MV-4-11 (cell line): ENCODE results near the gene ZNFX1.

Source experiments
- DNase-seq: peaks from one replicate; lab custom pipeline; 2025; lab: John Stamatoyannopoulos, UW

The ZNFX1 gene

DNA sequence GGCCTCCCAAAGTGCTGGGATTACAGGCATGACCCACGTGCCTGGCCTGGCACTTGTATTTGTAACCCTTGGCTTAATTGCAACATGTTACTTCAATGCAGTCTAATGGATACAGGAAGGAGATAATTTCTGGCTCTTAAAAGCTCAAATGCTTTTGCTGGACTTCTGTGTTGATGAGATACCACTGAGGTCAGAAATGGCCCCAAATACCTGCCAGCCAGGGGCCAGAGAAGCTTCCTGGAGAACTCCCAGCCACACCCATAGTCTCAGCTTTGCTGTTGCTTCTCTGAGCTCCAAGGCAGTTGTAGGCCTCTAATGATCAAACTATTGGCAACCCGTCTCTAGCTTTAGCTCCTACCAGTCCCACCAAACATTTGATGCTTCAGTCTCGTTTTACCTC is 14.2 kb upstream of the ZNFX1 start:
- no peak for DNase-seq

DNA sequence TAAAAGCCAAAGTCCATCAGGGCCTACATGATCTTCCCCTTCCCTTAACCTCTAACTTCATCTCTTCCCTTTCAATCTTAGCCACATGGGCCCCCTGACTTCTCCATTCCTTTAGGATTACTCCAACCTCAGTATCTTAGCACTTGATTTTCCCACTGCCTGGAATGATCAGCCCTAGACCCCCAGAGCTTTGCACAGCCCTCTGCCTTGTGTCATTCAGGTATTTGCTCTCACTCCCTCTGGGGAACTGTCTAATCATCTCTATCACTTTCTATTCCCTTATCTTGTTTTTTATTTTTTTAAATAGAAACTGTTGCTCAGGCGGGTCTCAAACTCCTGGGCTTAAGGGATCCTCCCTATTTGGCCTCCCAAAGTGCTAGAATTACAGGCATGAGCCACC is 13.3 kb upstream of the ZNFX1 start:
- DNase-seq = no peak

DNA sequence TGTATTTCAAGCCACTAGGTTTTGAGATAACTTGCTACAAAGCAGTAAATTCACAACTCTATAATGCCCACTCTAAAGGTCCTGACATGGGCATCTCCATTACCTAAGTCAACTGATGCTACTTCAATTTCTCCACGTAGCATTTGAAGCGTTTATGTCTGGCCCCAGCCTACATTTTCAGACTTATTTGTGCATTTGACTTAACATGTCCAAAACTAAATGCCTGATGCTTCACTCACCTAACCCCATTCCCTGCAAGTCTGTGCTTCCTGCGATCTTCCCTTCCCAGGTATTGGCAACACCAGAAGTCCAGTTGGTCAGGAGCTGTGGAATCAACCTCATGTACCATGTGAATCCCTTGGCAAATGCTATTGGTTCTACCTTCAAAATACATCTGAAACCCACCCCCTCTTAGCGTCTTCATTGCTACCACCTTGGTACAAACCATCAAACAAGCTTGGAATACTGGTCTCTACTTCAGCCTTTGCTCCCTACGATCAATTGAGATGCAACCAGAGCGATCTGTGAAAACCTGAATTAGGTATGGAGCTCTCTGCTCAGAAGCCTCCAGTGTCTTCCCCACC is 12.8 kb upstream of the ZNFX1 start:
- DNase-seq = no peak

DNA sequence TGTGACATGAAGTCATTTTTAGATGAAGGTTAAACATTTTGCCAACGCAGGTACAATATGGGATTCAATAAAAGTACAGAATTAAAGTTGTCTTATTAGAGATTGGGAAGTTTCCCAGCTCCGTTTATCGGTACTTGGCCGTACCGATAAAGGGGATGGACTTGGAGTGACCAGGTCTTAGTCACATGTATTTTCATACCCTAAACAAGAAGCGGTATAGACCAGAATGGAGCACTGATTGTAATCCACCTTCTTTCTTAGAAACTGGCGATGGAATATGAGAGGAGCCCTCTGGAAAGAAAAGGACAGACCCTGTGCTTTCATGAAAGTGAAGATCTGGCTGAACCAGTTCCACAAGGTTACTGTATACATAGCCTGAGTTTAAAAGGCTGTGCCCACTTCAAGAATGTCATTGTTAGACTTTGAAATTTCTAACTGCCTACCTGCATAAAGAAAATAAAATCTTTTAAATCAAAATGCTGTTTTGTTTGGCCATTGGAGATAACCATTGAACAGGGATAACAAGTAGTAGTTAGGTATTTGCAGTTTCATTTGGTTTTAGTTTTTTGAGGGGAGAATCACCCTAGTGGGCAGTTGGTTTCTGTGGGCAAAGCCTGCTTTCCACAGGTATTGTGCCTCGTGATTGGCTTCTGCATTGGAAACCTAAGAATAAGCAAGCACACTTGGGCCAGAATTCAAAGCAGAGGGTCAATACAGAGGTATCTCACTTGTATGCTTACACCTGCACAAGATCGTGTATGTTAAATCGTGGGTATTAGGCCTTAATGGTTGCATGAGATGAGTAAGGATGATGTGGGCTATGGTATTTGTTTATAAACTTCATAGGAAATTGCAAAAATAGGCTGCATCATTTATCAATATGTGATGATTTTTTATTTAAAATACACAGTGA is 11.2 kb upstream of the ZNFX1 start:
- DNase-seq = no peak

DNA sequence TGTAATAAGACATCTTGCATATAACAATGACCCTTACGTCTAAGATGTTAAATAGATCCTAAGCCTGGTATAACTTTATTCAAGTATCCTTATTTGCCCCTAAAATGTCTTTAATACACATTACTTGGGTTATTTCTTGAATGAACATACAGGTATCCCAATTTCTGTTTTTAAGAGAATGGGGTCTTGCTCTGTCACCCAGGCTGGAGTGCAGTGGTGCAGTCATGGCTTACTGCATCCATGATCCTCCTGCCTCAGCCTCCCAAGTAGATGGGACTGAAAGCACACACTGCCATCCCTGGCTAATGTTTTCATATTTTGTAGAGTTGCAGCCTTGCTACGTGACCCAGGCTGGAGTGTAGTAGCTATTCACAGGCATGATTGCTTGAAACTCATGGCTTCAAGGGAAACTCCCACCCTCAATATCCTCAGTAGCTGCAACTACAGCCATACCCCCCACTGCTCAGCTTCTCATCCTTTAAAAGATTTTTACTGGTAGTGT is 10.4 kb upstream of the ZNFX1 start:
- no peak for DNase-seq

DNA sequence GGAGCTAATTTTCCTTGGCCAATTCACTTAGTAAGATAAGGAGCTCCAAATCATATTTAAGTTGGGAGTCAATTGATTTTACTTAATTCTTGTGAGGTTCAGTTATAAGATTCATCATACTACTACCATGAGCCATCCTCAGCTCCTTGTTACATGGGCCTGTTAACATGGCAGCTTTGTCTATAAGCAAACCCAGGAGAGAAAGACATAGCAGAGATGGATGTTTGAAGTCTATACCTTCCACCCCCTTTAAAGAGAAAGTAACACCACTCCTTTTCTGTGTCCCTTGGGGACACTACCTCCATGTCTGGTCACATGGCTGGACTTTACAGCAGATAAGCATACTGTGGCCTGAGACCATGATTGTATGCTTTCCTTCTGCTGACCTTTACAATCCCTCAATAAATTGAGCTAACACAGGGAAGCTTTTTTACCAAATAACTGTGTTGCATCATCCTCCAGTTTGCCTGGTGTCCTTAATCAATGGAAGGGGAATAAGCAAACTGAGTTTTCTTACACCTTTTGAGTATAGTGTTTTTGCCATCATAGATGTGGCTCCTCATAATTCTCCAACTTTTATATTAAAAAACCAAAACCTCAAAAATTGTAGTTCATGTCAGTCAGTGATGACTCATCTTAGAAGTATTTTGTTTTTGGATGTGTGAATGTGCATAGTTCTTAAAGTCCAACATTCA is 9.8 kb upstream of the ZNFX1 start:
- no peak for DNase-seq

DNA sequence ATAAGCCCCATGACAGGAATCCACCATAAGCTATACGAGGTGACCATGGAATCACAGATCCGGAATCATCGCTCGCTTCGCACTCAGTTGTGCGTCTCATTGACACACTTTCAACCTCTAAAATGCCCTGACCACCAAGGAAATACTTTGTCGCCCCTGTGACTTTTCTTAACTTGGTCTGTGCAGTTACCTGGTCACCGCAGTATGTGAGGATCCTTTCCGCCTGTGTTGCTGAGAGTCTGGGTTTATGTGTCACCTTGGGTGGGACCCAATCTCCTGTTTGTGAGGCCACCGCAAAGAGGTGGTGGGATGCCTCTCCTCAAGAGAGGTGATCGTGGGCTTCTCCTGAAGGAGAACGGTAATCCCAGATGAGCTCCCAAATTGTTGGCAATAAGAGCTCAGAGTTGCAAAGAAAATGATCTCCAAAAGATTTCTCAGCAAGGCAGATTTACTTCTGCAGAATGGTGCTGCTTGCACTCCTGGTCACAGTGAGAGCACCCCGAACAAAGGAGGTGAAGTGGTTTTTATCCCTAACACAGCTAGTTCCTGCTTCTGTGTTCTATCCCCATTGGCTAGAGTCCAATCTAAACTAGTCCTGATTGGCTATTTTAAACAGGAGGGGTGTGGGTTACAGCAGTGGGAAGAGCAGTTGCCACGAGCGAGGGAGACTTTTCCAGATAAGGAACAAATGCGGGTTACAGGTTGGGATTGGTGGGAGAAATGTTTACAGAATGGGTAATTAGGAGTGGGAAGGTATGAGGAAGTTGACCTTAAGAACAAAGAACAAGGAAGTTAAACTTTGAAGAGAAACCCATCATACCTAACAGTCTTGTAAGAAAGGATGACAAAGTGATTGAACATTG is 9.1 kb upstream of the ZNFX1 start:
- DNase-seq = peak; percentile 63

DNA sequence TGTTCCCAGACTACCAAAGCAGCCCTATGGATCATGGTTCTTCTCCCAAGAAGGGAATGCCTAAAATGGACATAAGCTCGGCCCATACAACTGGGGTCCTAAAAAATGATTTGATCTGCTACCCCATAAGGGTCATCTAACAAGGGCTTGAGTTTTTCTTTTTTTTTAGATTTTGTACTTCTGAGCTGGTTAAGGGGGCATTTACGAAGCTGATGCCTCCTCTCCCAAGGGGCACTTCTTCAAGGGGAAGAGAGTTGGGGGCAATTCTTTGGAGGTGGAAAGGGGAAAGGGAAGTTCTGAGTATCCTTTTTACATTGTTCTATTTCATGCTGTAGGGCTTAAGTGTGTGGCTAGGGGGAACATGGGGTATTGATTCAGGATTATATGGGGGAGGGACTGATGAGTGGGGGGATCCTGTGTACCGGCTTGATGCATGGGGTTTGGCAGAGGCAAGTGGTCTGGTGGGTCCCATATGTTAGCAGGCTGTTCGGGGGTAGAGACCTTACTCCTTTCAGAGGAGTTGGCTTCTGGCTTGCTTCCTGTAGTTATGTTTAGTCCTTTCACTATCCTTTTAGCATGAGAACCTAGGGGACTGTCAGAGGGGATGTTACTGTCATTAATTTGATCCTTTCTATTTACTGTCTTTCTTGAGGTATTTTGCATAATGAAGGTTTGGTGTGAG is 8.1 kb upstream of the ZNFX1 start:
- no peak for DNase-seq

DNA sequence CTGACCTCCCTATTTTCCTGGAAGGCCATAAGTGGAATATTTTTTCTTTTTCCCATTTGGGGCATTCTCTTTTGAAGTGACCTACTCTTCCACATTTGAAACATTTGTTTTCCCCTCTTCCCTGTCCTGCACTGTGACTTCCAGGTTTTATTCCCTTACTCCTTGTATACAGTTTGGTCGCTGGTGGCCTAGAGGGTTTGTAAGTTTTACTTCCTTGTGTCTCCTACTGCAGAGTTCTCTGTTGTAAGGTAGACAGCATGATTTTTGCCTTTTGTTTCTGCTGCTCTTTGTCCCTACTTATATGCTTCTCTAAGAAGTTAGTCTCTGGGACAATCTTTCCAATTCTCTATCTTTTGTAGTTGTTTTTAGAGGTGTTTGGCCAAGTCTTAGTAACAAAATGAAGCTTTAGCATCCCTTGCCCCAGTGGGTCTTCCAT is 7.4 kb upstream of the ZNFX1 start:
- DNase-seq = no peak

DNA sequence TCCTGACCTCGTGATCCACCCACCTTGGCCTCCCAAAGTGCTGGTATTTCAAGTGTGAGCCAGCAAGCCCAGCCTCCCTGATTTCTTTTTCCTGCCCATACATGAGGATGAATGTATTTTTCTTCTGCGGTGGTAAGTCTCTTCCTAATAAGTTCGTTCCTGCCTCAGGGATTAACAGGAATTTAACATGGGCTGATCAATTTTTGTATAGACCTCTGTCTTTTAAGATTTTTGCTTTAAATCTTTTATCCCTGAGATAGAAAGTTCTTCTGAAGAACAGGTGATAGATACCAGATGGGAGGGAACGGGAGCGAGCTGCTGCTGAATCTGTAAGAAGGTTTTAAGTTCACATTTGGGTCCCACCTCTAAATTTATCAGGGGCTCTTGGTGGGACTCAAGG is 7.0 kb upstream of the ZNFX1 start:
- no peak for DNase-seq

DNA sequence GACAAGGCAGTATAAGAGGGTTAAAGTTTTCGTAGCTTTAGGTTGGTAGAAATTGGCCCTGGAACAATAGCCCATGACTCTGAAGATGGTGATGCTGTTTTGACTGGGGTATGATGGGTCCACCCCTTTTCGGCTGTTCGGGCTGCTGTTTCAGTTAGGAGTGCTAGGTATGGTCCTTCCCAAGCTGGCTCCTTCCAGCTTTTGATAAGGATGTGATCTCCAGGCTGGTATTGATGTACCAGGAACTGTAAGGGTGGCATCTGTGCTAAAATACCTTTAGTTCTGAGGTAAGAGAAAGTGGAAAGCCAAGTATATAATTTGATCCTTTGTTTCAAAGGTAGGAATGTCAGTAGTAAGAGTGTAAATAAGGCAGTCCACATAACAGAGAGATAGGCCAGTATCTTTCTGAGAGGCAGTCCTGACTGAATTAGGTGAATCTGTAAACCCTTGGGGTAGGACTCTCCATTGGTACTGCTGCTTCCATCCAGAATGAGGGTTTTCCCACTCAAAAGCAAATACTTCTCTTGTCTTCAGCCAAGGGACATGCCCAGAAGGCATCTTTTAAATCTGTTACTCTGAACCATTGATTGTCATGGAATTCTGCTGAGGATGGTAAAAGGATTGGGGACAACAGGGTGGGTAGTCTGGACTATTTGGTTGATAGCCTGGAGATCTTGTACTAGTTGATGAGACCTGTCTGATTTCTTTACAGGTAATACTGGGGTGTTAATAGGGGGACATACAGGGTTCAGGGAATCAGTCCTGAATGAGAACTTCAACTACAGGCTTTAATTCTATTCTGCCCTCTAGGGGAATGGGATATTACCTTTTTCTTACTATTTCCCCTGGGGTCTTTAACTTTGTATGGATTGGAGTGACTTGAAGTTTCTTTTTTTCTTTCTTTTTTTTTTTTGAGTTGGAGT is 6.1 kb upstream of the ZNFX1 start:
- no peak for DNase-seq

DNA sequence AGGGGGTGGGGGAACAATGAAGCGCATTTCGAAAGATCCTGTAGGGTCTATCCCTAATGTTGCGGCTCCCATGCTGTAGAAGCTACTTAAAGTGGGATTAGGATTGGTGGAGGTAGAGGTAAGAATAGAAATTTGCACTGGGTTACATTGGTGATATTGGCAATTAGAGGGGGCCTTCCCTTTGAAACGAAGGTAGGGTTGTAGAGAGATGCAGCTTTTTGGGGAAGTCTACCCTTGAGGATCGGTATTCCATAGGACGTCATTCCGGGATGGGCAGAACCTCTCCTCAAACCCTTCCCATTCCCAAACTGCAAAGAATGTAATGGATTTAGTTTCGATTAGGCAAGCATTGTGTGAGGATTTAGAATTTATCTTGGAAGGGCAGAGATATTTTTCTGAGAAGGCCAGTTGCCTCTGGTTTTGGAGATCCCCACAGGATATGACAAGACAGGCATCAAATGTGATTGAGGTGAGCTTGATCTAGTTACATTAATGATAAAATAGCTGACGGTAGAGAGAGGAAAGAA is 5.4 kb upstream of the ZNFX1 start:
- DNase-seq = no peak

DNA sequence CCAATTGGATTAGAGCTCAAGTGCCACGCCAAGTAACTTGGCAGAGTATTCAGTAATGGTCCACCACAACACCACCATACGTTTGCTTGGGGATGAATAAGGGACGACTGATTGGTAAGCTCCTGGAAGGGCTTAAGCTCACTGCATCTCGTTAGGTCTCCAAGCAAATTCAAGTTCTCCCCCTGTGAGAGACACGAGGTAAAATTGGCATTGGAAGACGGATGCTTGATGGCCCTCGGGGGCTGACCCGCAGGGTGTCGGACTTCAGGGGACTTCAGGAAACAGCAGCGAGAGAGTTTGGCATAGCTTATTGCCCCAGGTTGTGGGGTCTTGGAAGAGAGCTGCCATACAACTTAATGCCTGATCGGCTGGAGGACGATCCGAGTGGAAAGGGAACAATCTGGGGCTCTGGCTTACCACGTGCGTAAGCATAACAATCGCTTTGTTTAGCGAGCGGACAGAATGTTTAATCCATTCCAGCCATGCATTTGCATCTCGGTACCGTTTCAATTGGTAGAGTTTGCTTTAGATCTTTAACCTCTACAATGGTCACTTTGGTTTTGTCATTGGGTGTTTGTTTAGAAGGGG is 4.8 kb upstream of the ZNFX1 start:
- no peak for DNase-seq

DNA sequence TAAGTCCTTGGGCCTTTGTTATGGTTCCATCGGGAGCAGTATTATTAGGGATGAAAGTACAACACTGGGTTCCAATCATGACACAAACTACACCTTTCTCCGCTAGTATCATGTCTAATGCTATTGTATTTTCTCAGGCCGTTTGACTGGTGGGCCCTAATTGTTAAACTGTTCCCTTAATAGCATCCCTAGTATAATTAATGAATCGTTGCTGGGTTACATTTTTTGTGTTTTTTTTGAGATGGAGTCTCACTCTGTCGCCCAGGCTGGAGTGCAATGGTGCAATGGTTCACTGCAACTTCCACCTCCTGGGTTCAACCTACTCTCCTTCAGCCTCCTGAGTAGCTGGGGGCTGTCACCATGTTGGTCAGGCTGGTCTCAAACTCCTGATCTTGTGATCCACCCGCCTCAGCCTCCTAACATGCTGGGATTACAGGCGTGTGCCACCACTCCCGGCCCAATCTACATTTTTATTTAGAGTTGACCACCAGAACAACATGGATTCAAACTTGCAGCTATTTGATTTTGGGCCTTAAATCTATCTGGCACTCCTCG is 4.1 kb upstream of the ZNFX1 start:
- no peak for DNase-seq

DNA sequence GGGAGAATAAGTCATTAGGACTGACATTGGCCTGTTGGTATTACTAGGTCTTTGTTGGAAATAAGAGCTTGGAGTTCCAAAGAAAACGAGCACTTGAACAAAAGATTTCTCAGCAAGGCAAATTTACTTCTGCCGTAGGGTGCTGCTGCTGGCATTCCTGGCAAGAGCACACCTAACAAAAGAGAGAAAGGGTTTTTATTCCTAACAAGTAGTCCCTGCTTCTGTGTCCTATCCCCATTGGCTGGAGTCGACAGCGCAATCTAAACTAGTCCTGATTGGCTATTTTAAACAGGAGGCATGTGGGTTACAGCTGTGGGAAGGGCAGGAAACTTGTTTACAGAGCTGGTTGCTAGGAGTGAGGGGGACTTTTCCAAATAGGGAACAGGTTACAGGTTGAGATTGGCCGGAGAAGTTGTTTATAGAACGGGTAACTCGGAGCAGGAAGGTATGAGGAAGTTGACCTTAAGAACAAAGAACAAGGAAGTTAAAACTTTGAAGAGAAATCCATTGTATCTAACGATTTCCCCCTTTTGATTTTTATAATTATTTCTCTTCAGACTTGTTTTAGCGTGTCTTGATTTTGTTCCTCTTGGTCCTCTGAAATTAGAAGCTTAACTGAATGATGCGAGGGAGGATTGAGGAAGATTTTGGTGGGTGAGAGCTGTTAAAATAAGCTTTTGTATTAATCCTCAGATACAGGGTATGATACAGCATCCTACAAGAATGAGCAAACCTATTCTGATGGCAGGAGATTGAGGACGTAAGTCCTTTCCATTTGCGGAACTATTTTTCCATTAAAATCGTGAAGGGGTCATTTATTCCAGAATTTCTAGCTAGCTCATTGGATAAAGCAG is 3.4 kb upstream of the ZNFX1 start:
- DNase-seq = peak; percentile 68

DNA sequence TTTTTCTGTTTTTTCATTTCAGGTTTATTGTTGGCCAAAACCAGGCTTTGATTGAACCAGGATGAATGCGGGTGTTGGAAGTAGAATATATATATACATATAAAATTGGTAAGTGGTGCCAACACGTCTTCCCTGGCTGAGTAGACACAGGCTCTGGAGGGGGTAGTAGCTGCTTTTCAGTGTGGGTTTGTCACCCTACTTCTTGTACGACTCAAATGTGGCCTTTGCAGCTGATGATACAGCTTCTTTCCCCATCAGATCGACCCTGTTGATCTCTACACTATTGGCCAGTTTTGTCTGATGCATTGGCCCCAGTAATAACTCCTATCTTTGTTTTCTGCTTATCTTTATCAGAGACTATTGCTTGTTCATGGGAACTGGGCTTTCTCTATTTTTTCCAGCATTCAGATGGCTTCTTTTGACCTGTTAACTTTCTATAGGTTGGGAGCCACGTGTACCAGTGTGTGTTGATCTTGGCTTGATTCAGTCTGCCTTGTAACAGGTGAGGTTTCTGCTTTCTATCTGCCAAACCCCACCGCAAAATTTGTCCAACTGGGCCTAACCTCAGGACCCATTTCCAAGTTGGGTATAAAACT is 2.7 kb upstream of the ZNFX1 start:
- no peak for DNase-seq

DNA sequence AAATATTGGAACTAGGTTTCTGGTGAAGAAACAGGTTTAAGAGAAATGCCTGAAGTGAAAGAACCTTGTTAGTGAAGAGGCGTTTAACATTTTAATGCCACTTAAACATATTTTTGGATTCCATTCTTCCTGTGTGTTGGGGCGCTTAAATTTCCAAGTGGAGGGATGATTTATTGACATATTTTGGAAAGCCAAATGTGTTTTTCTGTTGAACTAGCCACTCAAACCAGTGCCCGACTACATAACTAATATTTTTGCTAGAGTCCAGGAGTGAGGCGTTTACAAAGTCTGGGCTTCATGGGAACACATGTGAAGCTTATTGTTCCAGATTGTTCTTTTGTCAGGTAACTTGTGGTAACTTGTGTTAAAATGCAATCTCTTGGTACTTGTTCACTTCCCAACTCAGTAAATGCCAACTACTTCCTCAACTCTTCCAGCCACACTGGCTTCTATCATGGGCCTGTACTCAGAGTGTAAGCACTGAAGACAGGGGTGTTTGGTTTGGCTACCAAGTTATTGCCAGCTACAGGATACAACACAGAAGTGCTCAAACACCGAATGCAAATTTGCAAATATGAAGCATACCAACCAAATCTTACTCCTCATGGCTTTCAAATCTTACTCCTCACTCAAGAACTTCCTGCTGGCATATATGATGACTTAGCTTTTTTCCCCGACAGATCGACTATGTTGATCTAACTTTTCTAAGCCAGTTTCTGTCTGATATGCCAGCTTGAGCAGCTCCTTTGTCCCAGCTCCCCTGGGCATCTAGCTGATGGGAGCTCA is 2.0 kb upstream of the ZNFX1 start:
- no peak for DNase-seq
